GM12872 (cell line): ENCODE measurements around the gene FLRT1.

ENCODE experiments used
- CTCF ChIP-seq: IDR thresholded peaks from 3 replicates; pipeline ENCODE4 v1.5.1; 2011; ENCODE audit warnings: low read depth, mild to moderate bottlenecking, low read length, moderate library complexity; ENCODE audit not compliant: insufficient read depth

FLRT1 gene

DNA sequence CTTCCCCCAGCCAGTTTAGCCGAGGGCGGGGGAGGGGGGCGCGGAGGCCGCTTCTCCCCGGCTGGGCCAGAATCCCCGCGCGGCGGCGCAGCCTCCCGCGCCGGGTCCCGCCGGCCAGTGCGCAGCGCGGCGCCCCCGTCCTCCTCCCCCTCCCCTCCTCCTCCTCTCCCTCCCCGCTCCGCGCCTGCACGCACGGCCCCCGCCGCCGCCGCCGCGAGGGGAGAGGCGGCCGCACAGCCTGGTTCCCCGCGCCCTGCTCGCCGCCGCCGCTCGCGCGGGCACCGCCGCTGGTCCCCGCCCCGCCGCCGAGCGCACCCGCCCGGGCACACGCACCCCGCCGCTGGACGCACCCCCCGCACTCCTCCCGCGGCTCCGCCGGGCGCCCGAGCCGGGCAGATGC is at the start of gene FLRT1:
FLRT1 (plus strand) TSS at position 356 of the 400 bp plus-strand sequence. CDS start 80,337 bp downstream, outside the sequence.
- TF ChIP-seq CTCF: no peak

GRCh38 chr11:63986156-63986931 is 49.4 kb upstream of the FLRT1 start, which contains the start of gene OTUB1:
TSS of gene OTUB1 (plus strand) at chr11:63986438. CDS start at chr11:63986457, 19 bp downstream.
- no peak for TF ChIP-seq CTCF

DNA sequence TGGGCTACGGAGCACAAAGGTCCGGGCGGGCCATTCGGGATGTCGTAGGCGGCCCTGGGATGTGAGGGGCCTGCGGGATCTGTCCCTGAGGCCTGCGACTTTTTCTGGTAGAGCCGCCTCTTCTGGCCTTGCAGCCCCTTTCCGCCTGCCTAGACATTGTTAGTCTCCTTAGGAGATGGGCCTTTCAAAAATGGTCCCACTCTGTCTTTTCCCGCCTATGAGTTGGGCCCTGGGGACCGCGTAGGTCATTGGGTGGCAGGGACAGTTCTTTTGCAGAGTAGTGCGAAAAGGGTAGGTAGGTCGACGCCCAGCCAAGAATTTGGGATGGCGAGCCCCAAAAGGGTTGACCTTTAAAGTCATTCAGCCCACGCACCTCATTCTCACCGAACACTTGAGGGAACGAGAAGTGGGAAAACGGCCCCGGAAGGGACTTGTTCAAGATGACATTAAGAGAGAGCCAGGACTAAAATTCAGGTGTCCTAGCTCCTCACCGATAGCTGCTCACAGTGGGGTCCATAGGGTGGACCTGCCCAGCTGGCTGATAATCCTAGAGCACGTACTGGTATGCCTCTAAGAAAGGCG is 48.7 kb upstream of the FLRT1 start:
- TF ChIP-seq CTCF: no peak

DNA sequence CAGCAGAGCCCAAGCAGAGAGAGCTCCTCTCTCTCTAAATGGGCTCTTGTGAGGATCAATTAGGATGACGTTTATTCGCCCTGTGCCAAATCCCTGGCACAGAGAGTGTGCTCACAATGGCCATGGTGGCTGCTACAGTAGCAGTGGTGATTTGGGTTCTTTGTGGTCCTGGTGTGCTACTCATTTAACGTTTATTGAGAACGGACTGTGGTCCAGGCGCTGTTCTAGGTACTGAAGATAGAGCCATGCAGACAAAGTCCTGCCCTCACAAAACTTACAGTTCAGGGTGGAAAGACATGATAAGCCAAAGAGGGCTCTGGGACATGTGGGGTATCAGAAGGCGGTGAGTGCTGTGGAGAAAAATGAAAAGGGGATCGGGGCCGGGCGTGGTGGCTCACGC is 44.2 kb upstream of the FLRT1 start:
- no peak for TF ChIP-seq CTCF

- no peak for TF ChIP-seq CTCF
These were observed 42.6 kb upstream of the FLRT1 start for GRCh38 chr11:63993100-63993499.

DNA sequence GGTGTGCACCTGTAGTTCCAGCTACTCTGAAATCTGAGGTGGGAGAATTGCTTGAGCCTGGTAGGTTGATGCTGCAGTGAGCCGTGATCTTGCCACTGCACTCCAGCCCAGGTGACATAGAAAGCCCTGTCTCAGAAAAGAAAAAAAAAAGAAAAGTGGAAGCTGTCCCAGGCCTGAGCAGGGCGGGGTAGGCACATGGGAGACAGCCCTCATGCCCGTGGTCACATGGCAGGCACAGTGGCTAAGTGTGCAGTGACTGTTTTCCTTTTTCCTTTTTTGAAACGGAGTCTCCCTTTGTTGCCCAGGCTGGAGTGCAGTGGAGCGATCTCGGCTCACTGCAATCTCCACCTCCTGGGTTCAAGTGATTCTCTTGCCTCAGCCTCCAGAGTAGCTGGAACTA is 41.7 kb upstream of the FLRT1 start:
- TF ChIP-seq CTCF: no peak

GRCh38 chr11:63996512-63996911 is 39.2 kb upstream of the FLRT1 start:
- no peak for TF ChIP-seq CTCF
